Fibroblast of lung (primary cell): Measurements from ENCODE around the gene CYP3A5.

Experiments
- CTCF ChIP-seq, 2 donors: IDR thresholded peaks in 1 of 2; conservative IDR thresholded peaks in 1 of 2; 1 replicate in 1 of 2; 2 replicates in 1 of 2; pipeline ENCODE4 v1.5.1; 2011 to 2012; ENCODE audit warnings: low read length in 2 of 2, control low read depth in 1 of 2, inconsistent platforms in 1 of 2, low read depth in 1 of 2, mild to moderate bottlenecking in 1 of 2
- EZH2 ChIP-seq: IDR thresholded peaks from 2 replicates; pipeline ENCODE4 v1.5.1; 2012; ENCODE audit warnings: low read length, control low read depth, mild to moderate bottlenecking; ENCODE audit errors: missing control alignments

GRCh38 chr7:99601656-99602310 lies 78.0 kb downstream of the CYP3A5 start:
- TF ChIP-seq CTCF (conservative IDR thresholded peaks at IDR 0.05 in 1 of 2, IDR thresholded peaks at IDR 0.05 in 1 of 2; ENCODE audit: low read depth in 1 of 2, low read length in 2 of 2) (no peak), EZH2 (no peak)
